ENCODE results near the gene RNF103.
"Not testable (repeated sequence)": the region's sequence is repeated elsewhere in the genome, so short reads cannot be mapped to it uniquely, and the experiment has no call there.

The RNF103 gene

DNA sequence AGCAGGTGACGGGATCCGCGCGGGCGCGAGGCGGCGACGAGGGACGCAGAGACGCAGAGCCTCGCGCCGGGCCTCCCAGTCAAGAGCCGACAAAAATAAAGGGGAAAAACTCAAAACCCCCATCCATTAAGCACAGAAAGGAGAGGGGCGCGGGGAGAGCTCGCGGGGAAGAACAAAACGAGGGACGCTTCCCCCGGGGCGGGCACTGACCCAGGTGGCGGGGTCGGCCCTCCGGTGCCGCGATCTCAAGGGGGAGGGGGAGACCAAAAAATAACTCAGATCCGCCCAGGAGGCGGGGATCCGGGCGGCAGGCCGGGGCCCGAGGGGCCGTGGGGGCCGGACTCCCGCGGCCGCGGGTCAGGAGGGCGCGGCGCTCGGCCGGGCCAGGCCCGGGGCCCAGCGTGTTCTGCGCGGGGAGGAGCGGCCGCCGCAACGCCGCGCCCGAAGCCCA lies 597 bp downstream of the RNF103 start:
- no peak for DNase-seq

DNA sequence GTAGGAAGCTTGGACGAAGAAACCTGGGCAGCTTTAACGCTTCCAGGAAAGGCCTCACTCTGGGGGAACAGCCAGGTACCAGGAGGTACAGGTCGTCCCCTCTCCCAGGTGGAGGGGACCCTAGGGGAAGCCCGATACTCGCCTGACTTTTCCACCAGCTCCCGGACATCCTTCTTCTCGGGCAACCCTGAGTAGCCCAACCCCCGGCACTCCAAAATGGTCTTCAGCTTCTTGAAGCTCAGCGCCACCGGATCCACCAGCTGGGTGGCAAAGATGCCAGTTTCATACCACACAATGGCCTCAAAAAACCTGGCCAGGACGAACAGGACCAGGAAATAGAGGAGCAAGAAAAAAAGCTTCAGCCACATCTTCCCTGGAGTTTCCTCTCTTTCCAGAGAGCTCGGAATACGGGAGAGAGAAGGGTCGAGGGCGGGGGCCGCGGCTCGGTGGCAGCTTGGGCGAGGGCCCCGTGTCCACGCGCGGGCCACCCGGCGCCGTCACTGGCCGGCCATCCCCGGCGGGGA lies 1.1 kb downstream of the RNF103 start:
- peak; percentile 33 for DNase-seq

DNA sequence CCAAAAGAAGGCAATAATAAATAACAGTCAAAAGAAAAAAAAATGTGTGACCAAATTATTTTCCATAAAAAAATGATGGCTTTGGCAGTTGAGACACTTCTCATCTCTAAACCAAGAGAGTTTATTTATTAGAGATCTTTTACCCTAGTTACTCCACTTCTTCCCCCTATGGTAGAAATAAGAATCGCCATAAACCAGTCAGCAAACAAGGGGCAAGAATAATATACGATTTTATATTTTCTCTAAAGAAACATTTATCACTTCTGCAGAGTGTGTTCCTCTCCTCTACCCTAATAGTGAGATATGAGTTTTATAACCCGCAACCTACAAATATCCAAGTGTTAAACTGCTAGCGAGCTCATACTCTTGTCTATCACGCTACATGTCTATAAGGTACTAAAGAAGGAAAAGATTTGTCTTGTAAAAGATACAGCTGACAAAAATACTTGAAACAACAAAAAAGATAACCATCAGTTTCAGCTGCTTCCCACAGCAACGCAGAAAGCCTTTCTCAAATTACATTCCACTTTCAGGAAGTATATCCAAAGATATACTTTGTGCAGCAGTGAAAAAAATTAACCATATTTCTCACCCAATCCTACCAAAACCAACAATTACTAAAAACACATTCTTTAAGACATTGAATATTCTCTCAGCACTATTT lies 2.3 kb downstream of the RNF103 start:
- no peak for DNase-seq

- DNase-seq, result no peak
These were observed 5.9 kb downstream of the RNF103 start for GRCh38 chr2:86617738-86618137.

- no peak for DNase-seq
These were observed 6.5 kb downstream of the RNF103 start for GRCh38 chr2:86617153-86617552.

- no peak for DNase-seq
These were observed 7.2 kb downstream of the RNF103 start for GRCh38 chr2:86616502-86616901.

DNA sequence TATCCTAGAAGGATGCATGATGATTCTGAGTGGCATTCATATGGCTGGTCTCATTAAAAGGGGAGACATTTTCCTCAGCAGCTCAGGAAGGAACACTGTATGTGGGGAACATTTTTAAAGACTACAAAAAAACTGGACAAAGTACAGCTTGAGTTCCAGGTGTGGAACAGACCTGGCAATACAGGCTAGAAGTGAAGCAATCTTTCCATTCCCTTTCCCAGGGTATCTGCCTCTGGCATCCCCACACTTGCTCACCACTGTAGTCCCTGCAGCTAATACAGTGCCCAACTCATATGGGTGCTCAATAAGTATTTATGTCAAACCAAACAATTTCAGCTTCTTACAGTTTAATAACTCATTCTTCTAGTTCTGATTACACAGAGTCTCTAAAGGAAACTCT lies 8.1 kb downstream of the RNF103 start:
- no peak for DNase-seq

DNA sequence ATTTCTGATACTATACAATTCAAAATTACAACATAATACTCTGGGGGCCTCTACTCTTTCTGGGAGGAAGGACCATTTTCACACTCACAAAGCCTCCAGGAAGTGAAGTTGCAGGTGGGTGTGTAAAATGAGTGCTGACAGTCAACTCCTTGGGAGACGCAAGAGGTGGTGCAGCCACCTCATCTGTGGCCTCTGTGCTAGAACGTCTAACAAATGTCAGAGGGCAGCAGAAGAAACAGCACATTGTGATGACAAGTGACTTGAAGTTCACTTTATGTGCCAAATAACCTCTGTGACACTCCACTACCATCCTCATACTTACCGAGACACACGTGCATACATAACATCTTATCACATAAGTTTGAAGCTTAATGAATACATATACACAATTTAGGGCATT lies 10.2 kb downstream of the RNF103 start:
- DNase-seq, result no peak

GRCh38 chr2:86610871-86611270 lies 12.8 kb downstream of the RNF103 start:
- no peak for DNase-seq

DNA sequence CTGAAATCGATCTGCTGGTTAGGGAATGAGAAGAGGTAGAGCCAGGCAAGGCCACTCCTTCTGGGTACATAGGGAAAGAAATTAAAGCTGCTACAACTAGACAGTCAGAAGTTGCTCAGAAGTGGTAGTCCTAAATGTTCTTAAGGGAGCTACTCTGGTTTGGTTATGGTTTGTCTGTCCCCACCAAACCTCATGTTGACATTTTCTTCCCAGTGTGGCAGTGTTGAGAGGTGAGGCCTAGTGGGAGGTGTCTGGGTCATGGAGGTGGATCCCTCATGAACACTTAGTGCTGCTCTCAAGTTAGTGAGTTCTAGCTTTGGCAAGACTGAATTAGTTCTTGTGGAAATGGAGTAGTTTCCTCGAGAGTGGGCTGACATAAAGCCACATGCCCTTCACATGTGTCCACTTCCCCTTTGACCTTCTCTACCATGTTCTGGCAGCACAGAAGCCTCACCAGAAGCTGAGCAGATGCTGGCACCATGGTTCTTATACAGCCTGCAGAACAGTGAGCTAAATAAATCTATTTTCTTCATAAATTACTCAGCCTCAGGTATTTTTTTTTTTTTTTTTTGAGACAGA lies 14.7 kb downstream of the RNF103 start:
- DNase-seq, result no peak

DNA sequence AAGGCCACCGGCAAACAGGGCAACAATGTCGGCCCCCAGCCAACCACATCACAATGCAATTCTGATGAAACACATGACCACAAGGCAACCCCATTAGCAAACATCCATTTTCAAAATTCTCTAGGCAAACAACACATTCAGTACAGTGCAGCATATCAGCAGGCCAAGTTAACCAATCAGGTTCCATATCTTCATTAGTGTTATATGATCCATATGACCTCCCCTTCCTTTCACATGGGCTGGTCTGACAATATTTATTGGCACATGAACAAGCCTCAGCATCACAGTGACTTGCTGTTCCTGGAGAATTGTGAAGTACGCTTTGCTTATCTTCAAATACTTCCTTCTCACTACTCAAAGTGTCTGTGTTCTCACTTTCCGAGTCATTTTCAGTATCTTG lies 19.8 kb downstream of the RNF103 start:
- no peak for DNase-seq

GRCh38 chr2:86598966-86599365 lies 24.7 kb downstream of the RNF103 start:
- DNase-seq, result no peak

- DNase-seq, result no peak
These were observed 27.5 kb downstream of the RNF103 start for GRCh38 chr2:86596118-86596517.

DNA sequence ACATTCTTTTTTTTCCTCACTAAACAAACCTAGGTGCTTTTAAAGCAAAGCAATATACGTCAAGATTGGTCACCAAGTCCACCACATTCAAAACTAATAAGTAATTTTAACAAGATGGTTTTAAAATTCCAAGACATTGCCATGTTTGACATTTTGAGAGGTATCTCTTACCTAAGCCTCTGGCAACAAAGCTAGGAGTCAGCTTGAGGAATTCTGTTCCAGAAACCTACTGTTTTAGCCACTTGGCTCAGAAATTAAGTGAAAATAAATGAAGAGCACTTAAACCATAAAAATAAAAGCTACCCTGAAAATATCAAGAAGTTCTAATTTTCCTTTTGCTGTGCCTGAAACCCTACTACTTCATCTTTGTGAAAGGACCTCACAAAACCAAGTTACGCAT lies 30.4 kb downstream of the RNF103 start:
- DNase-seq, result no peak

DNA sequence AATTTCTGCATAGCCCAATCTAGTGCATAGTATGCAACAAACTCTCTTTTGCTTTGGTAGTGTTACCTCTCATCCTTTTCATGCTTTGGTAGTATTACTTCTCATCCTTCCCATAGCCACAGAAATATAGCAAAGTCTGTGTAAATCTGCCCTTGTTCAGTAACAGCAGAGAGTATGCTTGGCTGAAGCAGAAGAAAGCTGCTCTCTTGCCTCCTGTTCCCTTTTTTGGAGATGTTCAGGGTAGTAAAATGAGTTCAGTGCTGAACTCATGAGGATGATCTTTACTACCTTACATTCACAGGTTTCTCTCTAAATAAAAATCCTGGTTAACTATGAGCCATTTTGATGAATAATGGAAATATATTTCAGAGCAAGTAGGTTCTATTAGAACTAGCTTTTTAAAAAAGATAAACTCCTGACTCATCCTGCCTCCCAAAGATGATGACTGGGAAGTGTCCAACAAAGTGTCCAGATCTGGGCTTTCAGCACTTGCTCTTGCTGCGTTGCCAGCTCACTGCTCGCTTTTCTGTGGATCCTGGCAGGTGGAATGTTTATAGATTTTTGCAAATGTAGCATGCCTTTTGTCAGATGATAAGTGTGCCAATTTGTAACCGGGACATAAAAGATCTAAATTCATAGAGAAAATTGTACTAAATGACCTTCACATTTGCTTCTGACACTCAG lies 31.0 kb downstream of the RNF103 start:
- no peak for DNase-seq

DNA sequence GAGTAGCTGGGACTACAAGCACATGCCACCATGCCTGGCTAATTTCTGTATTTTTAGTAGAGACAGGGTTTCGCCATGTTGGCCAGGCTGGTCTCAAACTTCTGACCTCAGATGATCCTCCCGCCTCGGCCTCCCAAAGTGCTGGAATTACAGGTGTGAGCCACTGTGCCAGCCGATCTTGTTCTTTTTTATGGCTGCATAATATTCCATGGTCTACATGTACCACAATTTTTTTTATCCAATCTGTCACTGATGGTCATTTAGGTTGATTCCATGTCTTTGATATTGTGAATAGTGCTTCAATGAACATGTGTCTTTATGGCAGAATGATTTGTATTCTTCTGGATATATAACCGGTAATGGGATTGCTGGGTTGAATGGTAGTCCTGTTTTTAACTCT lies 34.0 kb downstream of the RNF103 start:
- not testable (repeated sequence) for DNase-seq

- no peak for DNase-seq
These were observed 39.3 kb downstream of the RNF103 start for GRCh38 chr2:86584151-86584913.

- DNase-seq, result no peak
These were observed 43.1 kb downstream of the RNF103 start for GRCh38 chr2:86580560-86580959.

- no peak for DNase-seq
These were observed 45.7 kb downstream of the RNF103 start for GRCh38 chr2:86577817-86578456.

GRCh38 chr2:86570059-86570458 lies 53.6 kb downstream of the RNF103 start:
- DNase-seq, result no peak

GRCh38 chr2:86566821-86567190 lies 56.9 kb downstream of the RNF103 start:
- DNase-seq, result no peak

GRCh38 chr2:86566158-86566820 lies 57.4 kb downstream of the RNF103 start:
- DNase-seq, result no peak
